OCI-LY7 (cell line): Measurements from ENCODE around the gene MRNIP. TPM values are rescaled to one million over a fixed set of nuclear protein-coding genes. Genes with fewer than 3 reads are reported as not detected.

ENCODE experiments used
- BruUV-seq: library from RNA; stranded (reverse); fragments of 400-500 nt; replicated peaks from 2 replicates; lab custom pipeline; 2021; lab: Mats Ljungman, UMichigan
- CTCF ChIA-PET: fragments of 300-600 bp; sonication (Branson Sonifier 250); formaldehyde crosslinking; loops from one replicate; lab custom pipeline; 2022; ENCODE audit warnings: antibody characterized with exemption; ENCODE audit not compliant: unreplicated experiment; lab: Charles Lee
- POLR2A ChIA-PET: fragments of 300-600 bp; sonication (Branson Sonifier 250); formaldehyde crosslinking; loops from one replicate; lab custom pipeline; 2022; ENCODE audit warnings: antibody characterized with exemption; lab: Charles Lee
- DNase-seq: peaks from one replicate; pipeline ENCODE4 v3.0.0-alpha.2; 2015; ENCODE audit warnings: low spot score
- H2AFZ ChIP-seq: fragments of 200-600 bp; sonication (generic), shearing (Covaris generic); 2 replicates; pipeline ENCODE4 v1.6.1; 2014; ENCODE audit warnings: mild to moderate bottlenecking, antibody characterized with exemption, low read length, moderate library complexity
- H3K27ac ChIP-seq: fragments of 200-600 bp; sonication (generic); 2 replicates; pipeline ENCODE4 v1.5.1; 2014; ENCODE audit warnings: mixed run types, low read depth, mild to moderate bottlenecking, moderate library complexity, low read length, inconsistent platforms; ENCODE audit not compliant: poor library complexity, severe bottlenecking
- H3K36me3 ChIP-seq: fragments of 200-600 bp; sonication (generic); 2 replicates; pipeline ENCODE4 v1.6.1; 2014; ENCODE audit warnings: mild to moderate bottlenecking, antibody characterized with exemption, low read length, moderate library complexity, mixed read lengths; ENCODE audit not compliant: insufficient read depth
- H3K4me1 ChIP-seq: fragments of 200-600 bp; sonication (generic); 2 replicates; pipeline ENCODE4 v1.5.1; 2014; ENCODE audit warnings: mild to moderate bottlenecking, low read length; ENCODE audit not compliant: insufficient read depth, poor library complexity, severe bottlenecking
- H3K4me2 ChIP-seq: fragments of 200-600 bp; sonication (generic); 2 replicates; pipeline ENCODE4 v1.6.1; 2014; ENCODE audit warnings: mild to moderate bottlenecking, low read length
- H3K4me3 ChIP-seq: fragments of 200-600 bp; sonication (generic); 2 replicates; pipeline ENCODE4 v1.5.1; 2014; ENCODE audit warnings: mild to moderate bottlenecking, low read depth, low read length; ENCODE audit not compliant: poor library complexity, severe bottlenecking
- H3K79me2 ChIP-seq: fragments of 200-600 bp; sonication (generic); 2 replicates; pipeline ENCODE4 v1.6.1; 2016; ENCODE audit warnings: low read depth, mild to moderate bottlenecking, low read length, moderate library complexity, mixed read lengths; ENCODE audit not compliant: insufficient read depth
- H3K9me2 ChIP-seq: fragments of 200-600 bp; sonication (generic); 2 replicates; pipeline ENCODE4 v1.6.1; 2016; ENCODE audit warnings: mild to moderate bottlenecking, low read length, mixed read lengths; ENCODE audit not compliant: insufficient read depth
- H3K9me3 ChIP-seq: fragments of 200-600 bp; sonication (generic); 2 replicates; pipeline ENCODE4 v1.6.1; 2014; ENCODE audit warnings: mild to moderate bottlenecking, mixed run types, low read length, mixed read lengths
- H4K20me1 ChIP-seq: fragments of 200-600 bp; sonication (generic); 2 replicates; pipeline ENCODE4 v1.6.1; 2014; ENCODE audit warnings: mild to moderate bottlenecking, antibody characterized with exemption, low read length, moderate library complexity, mixed read lengths; ENCODE audit not compliant: insufficient read depth
- CTCF ChIP-seq: fragments of 200-600 bp; sonication (generic); conservative IDR thresholded peaks from 2 replicates; pipeline ENCODE4 v1.5.1; 2014; ENCODE audit warnings: mild to moderate bottlenecking, antibody characterized with exemption, low read length, moderate library complexity, mixed read lengths
- EZH2phosphoT487 ChIP-seq: fragments of 200-600 bp; sonication (generic); IDR thresholded peaks from 2 replicates; pipeline ENCODE4 v1.6.1; 2018; ENCODE audit warnings: low read depth, borderline replicate concordance, mild to moderate bottlenecking, mixed run types, antibody characterized with exemption, low read length, moderate library complexity, mixed read lengths
- intact Hi-C: fragments of 100-400 bp; cut with micrococcal nuclease; formaldehyde crosslinking; loops from one replicate; pipeline ENCODE4 v1.10.0; 2022; ENCODE audit not compliant: unreplicated experiment
- total RNA-seq, 2 experiments: library from RNA; depleted of rRNA in 1 of 2; stranded (reverse); fragments of >200 nt in 1 of 2; shearing (Covaris generic) in 1 of 2; gene quantifications; 2 replicates each; pipeline ENCODE4 v1.2.3, GENCODE V29; 2014 to 2022

Gene MRNIP
- total RNA-seq, 2 experiments from 2014 or later = 70.5 to 78.7 TPM

GRCh38 chr5:179873588-179874110 lies 15.0 kb upstream of the MRNIP start:
- H2AFZ ChIP-seq = no peak overlapping the region
- DNase-seq = no peak
- no peaks in the 10 kb centered on the region for H3K79me2 ChIP-seq
- H3K4me2 ChIP-seq = no peak overlapping the region
- no TSS peak for BruUV-seq
- intact Hi-C loops = no loop called here
- H4K20me1 ChIP-seq = no peaks in the 10 kb centered on the region
- H3K27ac ChIP-seq = no peak overlapping the region
- H3K9me3 ChIP-seq = no peaks in the 10 kb centered on the region
- no peaks in the 10 kb centered on the region for H3K9me2 ChIP-seq
- H3K4me1 ChIP-seq = no peaks in the 10 kb centered on the region
- peaks cover 74% of the 10 kb centered on the region for H3K36me3 ChIP-seq
- no peak for TF ChIP-seq CTCF
- no peak for TF ChIP-seq EZH2phosphoT487
- no peak overlapping the region for H3K4me3 ChIP-seq
- CTCF ChIA-PET = interaction anchor here (0.6 kb wide), 1 partner anchor 1051 kb away, joined by 3 read pairs; no protein-coding TSS in a partner anchor
- POLR2A ChIA-PET = interaction anchor here (1.2 kb wide), 1 partner anchor 32 kb away, joined by 4 read pairs; no protein-coding TSS in a partner anchor

GRCh38 chr5:179872828-179873575 lies 14.4 kb upstream of the MRNIP start:
- no peak overlapping the region for H3K27ac ChIP-seq
- BruUV-seq = no TSS peak
- no peak for TF ChIP-seq EZH2phosphoT487
- no peak for TF ChIP-seq CTCF
- H2AFZ ChIP-seq = no peak overlapping the region
- no peak overlapping the region for H3K4me3 ChIP-seq
- no peaks in the 10 kb centered on the region for H4K20me1 ChIP-seq
- H3K79me2 ChIP-seq = no peaks in the 10 kb centered on the region
- ChIA-PET POLR2A (interaction anchor here (1.2 kb wide), 1 partner anchor 33 kb away, joined by 4 read pairs; no protein-coding TSS in a partner anchor), CTCF (interaction anchor here (0.6 kb wide), 1 partner anchor 1051 kb away, joined by 3 read pairs; no protein-coding TSS in a partner anchor)
- DNase-seq = no peak
- intact Hi-C loops = no loop called here
- H3K4me1 ChIP-seq = no peaks in the 10 kb centered on the region
- no peaks in the 10 kb centered on the region for H3K9me3 ChIP-seq
- H3K4me2 ChIP-seq = no peak overlapping the region
- H3K9me2 ChIP-seq = no peaks in the 10 kb centered on the region
- peaks cover 75% of the 10 kb centered on the region for H3K36me3 ChIP-seq
